ENCODE results near the gene EXOC3L1.

The EXOC3L1 gene

GRCh38 chr16:67166598-67167168 lies 23.3 kb downstream of the EXOC3L1 start:
- TF ChIP-seq GLIS3 (CRISPR knock-in tag; IDR thresholded peaks at IDR 0.05) (no peak), CSDC2 (CRISPR knock-in tag; IDR thresholded peaks at IDR 0.05) (no peak), OSR1 (CRISPR knock-in tag; IDR thresholded peaks at IDR 0.05) (no peak), SNAI2 (CRISPR knock-in tag; IDR thresholded peaks at IDR 0.05) (no peak), PATZ1 (CRISPR knock-in tag; IDR thresholded peaks at IDR 0.05; ENCODE audit: borderline replicate concordance) (no peak), POU6F1 (CRISPR knock-in tag; IDR thresholded peaks at IDR 0.05; ENCODE audit: borderline replicate concordance, low read depth) (no peak), ZFP3 (CRISPR knock-in tag; IDR thresholded peaks at IDR 0.05) (no peak)
- no peak for ATAC-seq

GRCh38 chr16:67166110-67166547 lies 23.8 kb downstream of the EXOC3L1 start:
- no peak for TF ChIP-seq CREB5 (CRISPR knock-in tag; IDR thresholded peaks at IDR 0.05; ENCODE audit: low read depth)
- TF ChIP-seq TCF4 (CRISPR knock-in tag; IDR thresholded peaks at IDR 0.05; ENCODE audit: borderline replicate concordance) = no peak
- TF ChIP-seq BACH2 (CRISPR knock-in tag; IDR thresholded peaks at IDR 0.05; ENCODE audit: borderline replicate concordance) = no peak
- no peak for TF ChIP-seq CSDC2 (CRISPR knock-in tag; IDR thresholded peaks at IDR 0.05)
- TF ChIP-seq RARB (CRISPR knock-in tag; IDR thresholded peaks at IDR 0.05) = no peak
- TF ChIP-seq ZC3H10 (CRISPR knock-in tag; IDR thresholded peaks at IDR 0.05) = no peak
- TF ChIP-seq SNAI2 (CRISPR knock-in tag; IDR thresholded peaks at IDR 0.05) = no peak
- no peak for TF ChIP-seq ARNTL (CRISPR knock-in tag; IDR thresholded peaks at IDR 0.05; ENCODE audit: borderline replicate concordance, low read depth)
- TF ChIP-seq OSR1 (CRISPR knock-in tag; IDR thresholded peaks at IDR 0.05) = no peak
- no peak for TF ChIP-seq TSHZ2 (CRISPR knock-in tag; IDR thresholded peaks at IDR 0.05)
- TF ChIP-seq ESRRG (CRISPR knock-in tag; IDR thresholded peaks at IDR 0.05) = no peak
- no peak for TF ChIP-seq ISL1 (CRISPR knock-in tag; IDR thresholded peaks at IDR 0.05)
- no peak for TF ChIP-seq PPARA (CRISPR knock-in tag; IDR thresholded peaks at IDR 0.05; ENCODE audit: borderline replicate concordance)
- no peak for TF ChIP-seq GLIS3 (CRISPR knock-in tag; IDR thresholded peaks at IDR 0.05)
- no peak for TF ChIP-seq ZNF70 (CRISPR knock-in tag; IDR thresholded peaks at IDR 0.05)
- TF ChIP-seq TOX (CRISPR knock-in tag; IDR thresholded peaks at IDR 0.05; ENCODE audit: borderline replicate concordance) = no peak
- no peak for TF ChIP-seq CSRNP3 (CRISPR knock-in tag; IDR thresholded peaks at IDR 0.05)
- no peak for TF ChIP-seq ZNF8 (CRISPR knock-in tag; IDR thresholded peaks at IDR 0.05)
- no peak for TF ChIP-seq ZFP3 (CRISPR knock-in tag; IDR thresholded peaks at IDR 0.05)
- no peak for ATAC-seq

All from SK-N-SH treated with all-trans-retinoic acid at 6 μM for 48 hours (cell line).